PC-3 (cell line): ENCODE data around the gene ITGAL. TPM values are rescaled to one million over a fixed set of nuclear protein-coding genes. Genes with fewer than 3 reads are reported as not detected.

Source experiments
- ATAC-seq: fragments of 200-7000 bp; cut with Tn5 transposase; 2 replicates; pipeline ENCODE4 v1.9.1; 2020; ENCODE audit warnings: mild to moderate bottlenecking, moderate library complexity
- BruUV-seq: library from RNA; stranded (reverse); fragments of 400-500 nt; replicated peaks from 2 replicates; lab custom pipeline; 2021; lab: Mats Ljungman, UMichigan
- CTCF ChIA-PET: fragments of 300-600 bp; sonication (Branson Sonifier 250); formaldehyde crosslinking; loops from one replicate; lab custom pipeline; 2022; ENCODE audit warnings: antibody characterized with exemption; lab: Charles Lee
- POLR2A ChIA-PET: fragments of 300-600 bp; sonication (Branson Sonifier 250); formaldehyde crosslinking; loops from one replicate; lab custom pipeline; 2022; ENCODE audit warnings: antibody characterized with exemption; ENCODE audit not compliant: unreplicated experiment; lab: Charles Lee
- DNase-seq: peaks from one replicate; pipeline ENCODE4 v3.0.0-alpha.2; 2015
- H2AFZ ChIP-seq: fragments of 300-600 bp; sonication (generic); 2 replicates; pipeline ENCODE4 v1.6.0; 2016; ENCODE audit warnings: antibody characterized with exemption, low read length
- H3F3A ChIP-seq: fragments of 300-600 bp; sonication (generic); one replicate; pipeline ENCODE4 v1.6.0; 2017; ENCODE audit warnings: antibody characterized with exemption, low read length, control low read depth, mild to moderate bottlenecking; ENCODE audit not compliant: unreplicated experiment
- H3K27ac ChIP-seq: fragments of 300-600 bp; sonication (generic); 2 replicates; pipeline ENCODE4 v1.5.1; 2016; ENCODE audit warnings: mild to moderate bottlenecking, low read length
- H3K27me3 ChIP-seq: fragments of 300-600 bp; sonication (generic); 2 replicates; pipeline ENCODE4 v1.6.1; 2016; ENCODE audit warnings: low read length, mixed read lengths
- H3K36me3 ChIP-seq: fragments of 300-600 bp; sonication (generic); 2 replicates; pipeline ENCODE4 v1.6.1; 2016; ENCODE audit warnings: low read depth, mixed run types, low read length, mixed read lengths
- H3K4me1 ChIP-seq: fragments of 300-600 bp; sonication (generic); 2 replicates; pipeline ENCODE4 v1.5.1; 2016; ENCODE audit warnings: low read length; ENCODE audit not compliant: insufficient read depth
- H3K4me2 ChIP-seq: fragments of 300-600 bp; sonication (generic); 2 replicates; pipeline ENCODE4 v1.6.0; 2016; ENCODE audit warnings: low read length
- H3K4me3 ChIP-seq: fragments of 300-600 bp; sonication (generic); 2 replicates; pipeline ENCODE4 v1.5.1; 2016; ENCODE audit warnings: mild to moderate bottlenecking, low read length, mixed read lengths
- H3K79me2 ChIP-seq: fragments of 300-600 bp; sonication (generic); 2 replicates; pipeline ENCODE4 v1.6.1; 2017; ENCODE audit warnings: low read length, mixed read lengths
- H3K9ac ChIP-seq: fragments of 300-600 bp; sonication (generic); 2 replicates; pipeline ENCODE4 v1.6.0; 2016; ENCODE audit warnings: mild to moderate bottlenecking, low read length
- H3K9me2 ChIP-seq: fragments of 300-600 bp; sonication (generic); replicated peaks from 2 replicates; pipeline ENCODE4 v1.6.1; 2016; ENCODE audit warnings: mixed run types, low read length, mixed read lengths
- H3K9me3 ChIP-seq: fragments of 300-600 bp; sonication (generic); 2 replicates; pipeline ENCODE4 v1.6.1; 2016; ENCODE audit warnings: low read length, mixed read lengths
- H4K20me1 ChIP-seq: fragments of 300-600 bp; sonication (generic); 2 replicates; pipeline ENCODE4 v1.6.1; 2016; ENCODE audit warnings: low read length, mixed read lengths
- EZH2 ChIP-seq: fragments of 300-600 bp; sonication (generic); IDR thresholded peaks from one replicate; pipeline ENCODE4 v1.6.1; 2017; ENCODE audit warnings: antibody characterized with exemption, mild to moderate bottlenecking, low read length; ENCODE audit not compliant: unreplicated experiment
- EZH2phosphoT487 ChIP-seq: fragments of 300-600 bp; sonication (generic); IDR thresholded peaks from 2 replicates; pipeline ENCODE4 v1.6.1; 2018; ENCODE audit warnings: mild to moderate bottlenecking, antibody characterized with exemption, low read length, borderline replicate concordance
- intact Hi-C: fragments of 100-400 bp; cut with micrococcal nuclease; formaldehyde crosslinking; loops from 2 replicates; pipeline ENCODE4 v1.9.0; 2023
- total RNA-seq: library from RNA; depleted of rRNA; stranded (reverse); fragments of >200 nt; gene quantifications from 2 replicates; pipeline ENCODE4 v1.2.3, GENCODE V29; 2014
- TF ChIP-seq, protein P1 (sequence below): fragments of 300-600 bp; sonication (generic); conservative IDR thresholded peaks from 2 replicates; pipeline ENCODE4 v1.5.1; 2017; ENCODE audit warnings: antibody characterized with exemption, low read depth, mild to moderate bottlenecking, low read length

The ITGAL gene
- total RNA-seq, 1 experiment from 2014 or later = not detected

DNA sequence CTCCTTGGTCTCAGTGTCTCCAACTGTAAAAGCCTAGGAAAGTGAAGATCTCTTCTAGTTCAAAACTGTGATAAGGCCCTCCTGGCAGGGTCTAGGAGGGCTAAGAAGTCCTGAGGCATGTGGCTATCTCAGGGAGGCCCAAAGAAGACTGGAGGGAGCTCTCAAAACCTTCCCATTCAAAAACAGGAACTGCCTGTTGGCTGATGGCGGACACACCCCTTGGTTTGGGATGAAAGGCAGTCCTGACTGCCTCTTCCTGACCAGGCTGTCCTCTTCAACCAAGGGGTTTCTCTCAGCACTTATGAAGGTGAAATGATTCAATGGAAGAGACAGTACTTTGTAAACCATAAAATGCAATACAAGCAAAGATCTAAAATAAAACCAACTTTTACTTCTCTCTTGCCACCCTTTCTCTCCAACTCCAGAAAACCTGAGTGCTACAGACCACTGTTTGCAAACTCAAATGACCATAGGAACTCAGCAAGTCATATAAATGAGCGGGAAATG is 80.9 kb downstream of the ITGAL start:
- no TSS peak for BruUV-seq
- no peaks in the 10 kb centered on the region for H3K9me2 ChIP-seq
- H3K4me1 ChIP-seq = peaks cover 3% of the 10 kb centered on the region; the same call in 1 of the 2 replicates
- H3K27me3 ChIP-seq = no peaks in the 10 kb centered on the region
- ATAC-seq (no peak), DNase-seq (no peak)
- TF ChIP-seq EZH2phosphoT487 = no peak
- TF ChIP-seq, protein P1, sequence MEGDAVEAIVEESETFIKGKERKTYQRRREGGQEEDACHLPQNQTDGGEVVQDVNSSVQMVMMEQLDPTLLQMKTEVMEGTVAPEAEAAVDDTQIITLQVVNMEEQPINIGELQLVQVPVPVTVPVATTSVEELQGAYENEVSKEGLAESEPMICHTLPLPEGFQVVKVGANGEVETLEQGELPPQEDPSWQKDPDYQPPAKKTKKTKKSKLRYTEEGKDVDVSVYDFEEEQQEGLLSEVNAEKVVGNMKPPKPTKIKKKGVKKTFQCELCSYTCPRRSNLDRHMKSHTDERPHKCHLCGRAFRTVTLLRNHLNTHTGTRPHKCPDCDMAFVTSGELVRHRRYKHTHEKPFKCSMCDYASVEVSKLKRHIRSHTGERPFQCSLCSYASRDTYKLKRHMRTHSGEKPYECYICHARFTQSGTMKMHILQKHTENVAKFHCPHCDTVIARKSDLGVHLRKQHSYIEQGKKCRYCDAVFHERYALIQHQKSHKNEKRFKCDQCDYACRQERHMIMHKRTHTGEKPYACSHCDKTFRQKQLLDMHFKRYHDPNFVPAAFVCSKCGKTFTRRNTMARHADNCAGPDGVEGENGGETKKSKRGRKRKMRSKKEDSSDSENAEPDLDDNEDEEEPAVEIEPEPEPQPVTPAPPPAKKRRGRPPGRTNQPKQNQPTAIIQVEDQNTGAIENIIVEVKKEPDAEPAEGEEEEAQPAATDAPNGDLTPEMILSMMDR = no peak
- no peak overlapping the region for H2AFZ ChIP-seq
- H3K27ac ChIP-seq = no peak overlapping the region
- intact Hi-C loops = no loop called here
- CTCF ChIA-PET = no interaction called here
- no peak overlapping the region for H3K9ac ChIP-seq
- no peaks in the 10 kb centered on the region for H3K9me3 ChIP-seq
- POLR2A ChIA-PET = no interaction called here
- no peak overlapping the region for H3K4me3 ChIP-seq
- peaks cover 29% of the 10 kb centered on the region for H3K79me2 ChIP-seq
- no peaks in the 10 kb centered on the region for H3K36me3 ChIP-seq
- no peaks in the 10 kb centered on the region for H3F3A ChIP-seq
- H3K4me2 ChIP-seq = no peak overlapping the region
- H4K20me1 ChIP-seq = no peaks in the 10 kb centered on the region

- no TSS peak for BruUV-seq
- TF ChIP-seq EZH2phosphoT487 (no peak), EZH2 (no peak)
- TF ChIP-seq, protein P1 = no peak
- H3K9me3 ChIP-seq = no peaks in the 10 kb centered on the region
- no peaks in the 10 kb centered on the region for H3K36me3 ChIP-seq
- peaks cover 29% of the 10 kb centered on the region for H3K79me2 ChIP-seq
- H3K4me1 ChIP-seq = peaks cover 3% of the 10 kb centered on the region; the same call in 1 of the 2 replicates
- H3K9ac ChIP-seq = no peak overlapping the region
- no peaks in the 10 kb centered on the region for H3K27me3 ChIP-seq
- intact Hi-C loops = no loop called here
- no peak overlapping the region for H3K27ac ChIP-seq
- H3F3A ChIP-seq = no peaks in the 10 kb centered on the region
- no peaks in the 10 kb centered on the region for H3K9me2 ChIP-seq
- CTCF ChIA-PET = no interaction called here
- no peak overlapping the region for H2AFZ ChIP-seq
- POLR2A ChIA-PET = no interaction called here
- DNase-seq = no peak
- H3K4me3 ChIP-seq = no peak overlapping the region
- ATAC-seq = no peak
- H3K4me2 ChIP-seq = no peak overlapping the region
- H4K20me1 ChIP-seq = no peaks in the 10 kb centered on the region
Measured at GRCh38 chr16:30554557-30555314, 82.2 kb downstream of the ITGAL start.
